ENCODE results near the gene POLR1E. TPM values are rescaled to one million over a fixed set of nuclear protein-coding genes. Genes with fewer than 3 reads are reported as not detected.

POLR1E gene
- total and polyA plus RNA-seq, 11 donors: 6.9 to 27.0 (median 12.8) TPM

- no peak for DNase-seq
- TF ChIP-seq POLR2A (IDR thresholded peaks at IDR 0.05) (no peak), CTCF (IDR thresholded peaks at IDR 0.05) (no peak)
- peak in 1 of 4 donors; percentile 15 for ATAC-seq
- Histone ChIP-seq H3K27ac (no peak overlapping the region), H3K36me3 (peaks cover 0 to 66% (median 41%) of the 10 kb centered on the region in 9 donors), H3K9me3 (no peaks in the 10 kb centered on the region), H3K4me1 (no peaks in the 10 kb centered on the region), H3K4me3 (no peak overlapping the region), H3K27me3 (no peaks in the 10 kb centered on the region)
- 89 to 91% (median 91%) methylated on average over 7 of the region's 7 CpGs for WGBS, 4 donors
- intact Hi-C loops (cut with DNase I): no loop called here
Measured at GRCh38 chr9:37534412-37534811, 48.7 kb downstream of the POLR1E start.

GRCh38 chr9:37534901-37535300 lies 49.2 kb downstream of the POLR1E start:
- intact Hi-C loops (cut with DNase I): no loop called here
- Histone ChIP-seq H3K4me1 (no peaks in the 10 kb centered on the region), H3K27ac (no peak overlapping the region), H3K36me3 (peaks cover 0 to 68% (median 41%) of the 10 kb centered on the region in 9 donors), H3K4me3 (no peak overlapping the region), H3K27me3 (no peaks in the 10 kb centered on the region), H3K9me3 (no peaks in the 10 kb centered on the region)
- no peak for ATAC-seq
- TF ChIP-seq POLR2A (IDR thresholded peaks at IDR 0.05) (no peak), CTCF (IDR thresholded peaks at IDR 0.05) (no peak)
- WGBS, 4 donors: 76 to 79% (median 78%) methylated on average over 10 of the region's 10 CpGs
- no peak for DNase-seq

GRCh38 chr9:37538099-37538498 lies 52.4 kb downstream of the POLR1E start:
- 90 to 96% (median 94%) methylated on average over 7 of the region's 7 CpGs for WGBS, 4 donors
- Histone ChIP-seq H3K4me3 (no peak overlapping the region), H3K27ac (no peak overlapping the region), H3K4me1 (peaks cover 0 to 9% (median 0%) of the 10 kb centered on the region in 12 donors), H3K36me3 (peaks cover 0 to 59% (median 33%) of the 10 kb centered on the region in 9 donors), H3K9me3 (no peaks in the 10 kb centered on the region), H3K27me3 (no peaks in the 10 kb centered on the region)
- no peak for ATAC-seq
- intact Hi-C loops (cut with DNase I): no loop called here
- DNase-seq: no peak
- TF ChIP-seq POLR2A (IDR thresholded peaks at IDR 0.05) (no peak), CTCF (IDR thresholded peaks at IDR 0.05) (no peak)

- no peak for ATAC-seq
- Histone ChIP-seq H3K27me3 (no peaks in the 10 kb centered on the region), H3K4me1 (peaks cover 0 to 9% (median 0%) of the 10 kb centered on the region in 12 donors), H3K36me3 (peaks cover 0 to 56% (median 33%) of the 10 kb centered on the region in 9 donors), H3K4me3 (no peak overlapping the region), H3K27ac (no peak overlapping the region), H3K9me3 (no peaks in the 10 kb centered on the region)
- intact Hi-C loops (cut with DNase I): no loop called here
- DNase-seq: no peak
- no peak for TF ChIP-seq POLR2A (IDR thresholded peaks at IDR 0.05)
Measured at GRCh38 chr9:37539634-37540033, 53.9 kb downstream of the POLR1E start.

- Histone ChIP-seq H3K36me3 (peaks cover 0 to 54% (median 28%) of the 10 kb centered on the region in 9 donors), H3K9me3 (no peaks in the 10 kb centered on the region), H3K27me3 (no peaks in the 10 kb centered on the region), H3K27ac (no peak overlapping the region), H3K4me1 (peaks cover 0 to 9% (median 0%) of the 10 kb centered on the region in 12 donors), H3K4me3 (no peak overlapping the region)
- 46 to 59% (median 49%) methylated on average over 3 of the region's 3 CpGs for WGBS, 4 donors
- TF ChIP-seq CTCF (IDR thresholded peaks at IDR 0.05): no peak
- ATAC-seq (peak; percentile 78 to 85 (median 84)), DNase-seq (peak in 4 of 5 donors; percentile 58 to 69 (median 66))
- intact Hi-C loops (cut with DNase I): no loop called here
Measured at GRCh38 chr9:37540634-37541033, 54.9 kb downstream of the POLR1E start.
